PC-3 (cell line): ENCODE results near the gene VSTM4. TPM values are rescaled to one million over a fixed set of nuclear protein-coding genes. Genes with fewer than 3 reads are reported as not detected.

Experiments
- ATAC-seq: fragments of 200-7000 bp; cut with Tn5 transposase; 2 replicates; pipeline ENCODE4 v1.9.1; 2020; ENCODE audit warnings: mild to moderate bottlenecking, moderate library complexity
- BruUV-seq: library from RNA; stranded (reverse); fragments of 400-500 nt; replicated peaks from 2 replicates; lab custom pipeline; 2021; lab: Mats Ljungman, UMichigan
- CTCF ChIA-PET: fragments of 300-600 bp; sonication (Branson Sonifier 250); formaldehyde crosslinking; loops from one replicate; lab custom pipeline; 2022; ENCODE audit warnings: antibody characterized with exemption; lab: Charles Lee
- POLR2A ChIA-PET: fragments of 300-600 bp; sonication (Branson Sonifier 250); formaldehyde crosslinking; loops from one replicate; lab custom pipeline; 2022; ENCODE audit warnings: antibody characterized with exemption; ENCODE audit not compliant: unreplicated experiment; lab: Charles Lee
- DNase-seq: peaks from one replicate; pipeline ENCODE4 v3.0.0-alpha.2; 2015
- H2AFZ ChIP-seq: fragments of 300-600 bp; sonication (generic); 2 replicates; pipeline ENCODE4 v1.6.0; 2016; ENCODE audit warnings: antibody characterized with exemption, low read length
- H3F3A ChIP-seq: fragments of 300-600 bp; sonication (generic); one replicate; pipeline ENCODE4 v1.6.0; 2017; ENCODE audit warnings: antibody characterized with exemption, low read length, control low read depth, mild to moderate bottlenecking; ENCODE audit not compliant: unreplicated experiment
- H3K27ac ChIP-seq: fragments of 300-600 bp; sonication (generic); 2 replicates; pipeline ENCODE4 v1.5.1; 2016; ENCODE audit warnings: mild to moderate bottlenecking, low read length
- H3K27me3 ChIP-seq: fragments of 300-600 bp; sonication (generic); 2 replicates; pipeline ENCODE4 v1.6.1; 2016; ENCODE audit warnings: low read length, mixed read lengths
- H3K36me3 ChIP-seq: fragments of 300-600 bp; sonication (generic); 2 replicates; pipeline ENCODE4 v1.6.1; 2016; ENCODE audit warnings: low read depth, mixed run types, low read length, mixed read lengths
- H3K4me1 ChIP-seq: fragments of 300-600 bp; sonication (generic); 2 replicates; pipeline ENCODE4 v1.5.1; 2016; ENCODE audit warnings: low read length; ENCODE audit not compliant: insufficient read depth
- H3K4me2 ChIP-seq: fragments of 300-600 bp; sonication (generic); 2 replicates; pipeline ENCODE4 v1.6.0; 2016; ENCODE audit warnings: low read length
- H3K4me3 ChIP-seq: fragments of 300-600 bp; sonication (generic); 2 replicates; pipeline ENCODE4 v1.5.1; 2016; ENCODE audit warnings: mild to moderate bottlenecking, low read length, mixed read lengths
- H3K79me2 ChIP-seq: fragments of 300-600 bp; sonication (generic); 2 replicates; pipeline ENCODE4 v1.6.1; 2017; ENCODE audit warnings: low read length, mixed read lengths
- H3K9ac ChIP-seq: fragments of 300-600 bp; sonication (generic); 2 replicates; pipeline ENCODE4 v1.6.0; 2016; ENCODE audit warnings: mild to moderate bottlenecking, low read length
- H3K9me2 ChIP-seq: fragments of 300-600 bp; sonication (generic); replicated peaks from 2 replicates; pipeline ENCODE4 v1.6.1; 2016; ENCODE audit warnings: mixed run types, low read length, mixed read lengths
- H3K9me3 ChIP-seq: fragments of 300-600 bp; sonication (generic); 2 replicates; pipeline ENCODE4 v1.6.1; 2016; ENCODE audit warnings: low read length, mixed read lengths
- H4K20me1 ChIP-seq: fragments of 300-600 bp; sonication (generic); 2 replicates; pipeline ENCODE4 v1.6.1; 2016; ENCODE audit warnings: low read length, mixed read lengths
- CTCF ChIP-seq: fragments of 300-600 bp; sonication (generic); conservative IDR thresholded peaks from 2 replicates; pipeline ENCODE4 v1.5.1; 2017; ENCODE audit warnings: antibody characterized with exemption, low read depth, mild to moderate bottlenecking, low read length
- EZH2 ChIP-seq: fragments of 300-600 bp; sonication (generic); IDR thresholded peaks from one replicate; pipeline ENCODE4 v1.6.1; 2017; ENCODE audit warnings: antibody characterized with exemption, mild to moderate bottlenecking, low read length; ENCODE audit not compliant: unreplicated experiment
- EZH2phosphoT487 ChIP-seq: fragments of 300-600 bp; sonication (generic); IDR thresholded peaks from 2 replicates; pipeline ENCODE4 v1.6.1; 2018; ENCODE audit warnings: mild to moderate bottlenecking, antibody characterized with exemption, low read length, borderline replicate concordance
- intact Hi-C: fragments of 100-400 bp; cut with micrococcal nuclease; formaldehyde crosslinking; loops from 2 replicates; pipeline ENCODE4 v1.9.0; 2023
- total RNA-seq: library from RNA; depleted of rRNA; stranded (reverse); fragments of >200 nt; gene quantifications from 2 replicates; pipeline ENCODE4 v1.2.3, GENCODE V29; 2014

Gene VSTM4
- total RNA-seq, 1 experiment from 2014 or later, result not detected

DNA sequence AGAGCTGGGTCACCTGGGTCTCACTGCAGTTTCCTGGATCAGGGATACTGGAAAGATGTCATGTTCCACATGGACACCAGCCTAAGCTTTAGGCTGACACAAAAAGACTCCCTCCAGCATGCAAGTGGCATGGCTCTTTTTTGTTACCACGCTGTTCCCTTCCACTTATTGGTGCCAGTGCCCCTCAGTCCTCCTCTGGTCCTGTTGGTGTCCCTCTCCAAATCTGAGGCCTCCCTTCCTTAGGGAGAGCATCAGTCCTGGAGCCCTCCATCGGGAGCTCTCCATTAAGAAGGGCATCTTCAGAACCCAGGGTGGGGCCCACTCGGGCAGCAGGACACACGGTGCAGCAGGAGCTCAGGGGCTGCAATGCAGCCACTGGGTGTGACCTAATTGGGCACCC, 99.6 kb downstream of the VSTM4 start:
- ATAC-seq, result no peak
- no peak for DNase-seq
- Histone ChIP-seq H3K4me1 (no peaks in the 10 kb centered on the region), H2AFZ (no peak overlapping the region), H3K4me3 (no peak overlapping the region), H3K9me3 (no peaks in the 10 kb centered on the region), H3K9me2 (no peaks in the 10 kb centered on the region), H3K36me3 (no peaks in the 10 kb centered on the region), H3K9ac (no peak overlapping the region), H3F3A (no peaks in the 10 kb centered on the region), H4K20me1 (no peaks in the 10 kb centered on the region), H3K4me2 (no peak overlapping the region), H3K27me3 (peaks cover 63% of the 10 kb centered on the region), H3K27ac (no peak overlapping the region), H3K79me2 (no peaks in the 10 kb centered on the region)
- intact Hi-C loops, result no loop called here
- no TSS peak for BruUV-seq
- no peak for TF ChIP-seq EZH2
- no peak for TF ChIP-seq CTCF
- no peak for TF ChIP-seq EZH2phosphoT487
- CTCF ChIA-PET, result no interaction called here
- POLR2A ChIA-PET, result no interaction called here

DNA sequence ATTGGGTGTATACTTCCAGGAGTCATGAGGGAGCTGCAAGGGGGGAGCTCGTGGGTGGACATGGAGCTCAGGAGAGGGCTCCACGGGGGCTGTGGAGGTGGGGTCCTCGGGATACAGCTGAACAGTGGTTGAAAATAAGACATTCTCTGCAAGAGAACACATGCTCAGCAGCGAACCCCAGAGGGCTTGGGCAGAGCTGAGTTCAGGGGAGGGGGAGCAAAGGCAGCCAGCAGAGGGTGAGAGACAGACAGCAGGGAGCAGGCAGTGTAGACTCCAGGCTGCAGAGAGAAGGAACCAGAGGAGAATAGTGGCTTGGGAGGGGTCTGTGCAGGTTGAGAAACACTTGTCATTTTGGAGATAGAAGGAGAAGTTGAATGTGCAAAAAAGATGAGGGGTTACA, 102.7 kb downstream of the VSTM4 start:
- no peaks in the 10 kb centered on the region for H3K9me2 ChIP-seq
- no TSS peak for BruUV-seq
- TF ChIP-seq CTCF (no peak), EZH2 (no peak), EZH2phosphoT487 (no peak)
- no peak overlapping the region for H2AFZ ChIP-seq
- ATAC-seq, result no peak
- H3K27me3 ChIP-seq, result peaks cover 82% of the 10 kb centered on the region
- no peak overlapping the region for H3K9ac ChIP-seq
- H3K4me1 ChIP-seq, result no peaks in the 10 kb centered on the region
- H4K20me1 ChIP-seq, result no peaks in the 10 kb centered on the region
- no peak overlapping the region for H3K27ac ChIP-seq
- H3F3A ChIP-seq, result no peaks in the 10 kb centered on the region
- intact Hi-C loops, result no loop called here
- CTCF ChIA-PET, result no interaction called here
- H3K4me2 ChIP-seq, result no peak overlapping the region
- no peak for DNase-seq
- POLR2A ChIA-PET, result no interaction called here
- H3K9me3 ChIP-seq, result no peaks in the 10 kb centered on the region
- H3K4me3 ChIP-seq, result no peak overlapping the region
- no peaks in the 10 kb centered on the region for H3K79me2 ChIP-seq
- H3K36me3 ChIP-seq, result no peaks in the 10 kb centered on the region

DNA sequence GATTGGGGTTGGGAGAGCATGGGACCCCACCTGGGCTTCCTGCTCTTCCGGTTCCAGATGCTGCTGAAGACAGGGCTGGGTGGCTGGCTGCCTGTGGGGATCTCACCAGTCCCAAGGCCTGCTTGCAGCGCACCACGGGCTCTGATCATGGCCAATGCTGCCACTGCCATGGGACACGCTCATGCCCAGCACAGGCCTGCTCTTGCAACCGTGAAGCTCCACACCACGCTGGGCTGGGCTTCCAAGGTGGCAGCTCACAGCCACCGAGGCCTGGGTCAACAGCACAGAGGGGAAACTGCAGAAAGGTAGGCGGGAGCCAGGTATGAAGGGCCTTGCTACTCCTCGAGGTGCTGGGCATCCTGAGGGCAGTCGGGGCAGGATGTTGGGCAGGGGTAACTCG, 103.6 kb downstream of the VSTM4 start:
- no peak for ATAC-seq
- TF ChIP-seq CTCF, result no peak
- no peak for TF ChIP-seq EZH2phosphoT487
- TF ChIP-seq EZH2, result no peak
- Histone ChIP-seq H3K27me3 (peaks cover 89% of the 10 kb centered on the region), H3K4me3 (no peak overlapping the region), H3K9ac (no peak overlapping the region), H3K36me3 (no peaks in the 10 kb centered on the region), H3K9me2 (no peaks in the 10 kb centered on the region), H3K27ac (no peak overlapping the region), H3F3A (no peaks in the 10 kb centered on the region), H2AFZ (no peak overlapping the region), H3K9me3 (no peaks in the 10 kb centered on the region), H3K4me2 (no peak overlapping the region), H3K79me2 (no peaks in the 10 kb centered on the region), H4K20me1 (no peaks in the 10 kb centered on the region), H3K4me1 (no peaks in the 10 kb centered on the region)
- BruUV-seq, result no TSS peak
- POLR2A ChIA-PET, result no interaction called here
- CTCF ChIA-PET, result no interaction called here
- intact Hi-C loops, result no loop called here
- no peak for DNase-seq
